ENCODE data around the gene TMC2. TPM values are rescaled to one million over a fixed set of nuclear protein-coding genes. Genes with fewer than 3 reads are reported as not detected.

The TMC2 gene
- total RNA-seq, 1 donor from 2014 or later = not detected

- no peaks in the 10 kb centered on the region for H3K36me3 ChIP-seq (ENCODE audit: control insufficient read depth, insufficient read depth, low read length)
- DNase-seq (ENCODE audit: low read depth) = no peak
- no peak for TF ChIP-seq CTCF (IDR thresholded peaks at IDR 0.05; ENCODE audit: insufficient read depth, low read length, poor library complexity, severe bottlenecking)
- peaks cover 39% of the 10 kb centered on the region for H3K27me3 ChIP-seq (ENCODE audit: control insufficient read depth, insufficient read depth, low read length)
- no peak overlapping the region for H3K4me3 ChIP-seq (ENCODE audit: low read depth, low read length)
Measured at GRCh38 chr20:2535711-2536559, 438 bp upstream of the TMC2 start.

- Histone ChIP-seq H3K27me3 (ENCODE audit: control insufficient read depth, insufficient read depth, low read length) (peaks cover 39% of the 10 kb centered on the region), H3K36me3 (ENCODE audit: control insufficient read depth, insufficient read depth, low read length) (no peaks in the 10 kb centered on the region), H3K4me3 (ENCODE audit: low read depth, low read length) (no peak overlapping the region)
- no peak for DNase-seq (ENCODE audit: low read depth)
- no peak for TF ChIP-seq CTCF (IDR thresholded peaks at IDR 0.05; ENCODE audit: insufficient read depth, low read length, poor library complexity, severe bottlenecking)
Measured at GRCh38 chr20:2537101-2537500, 728 bp downstream of the TMC2 start.

- no peak for DNase-seq (ENCODE audit: low read depth)
- Histone ChIP-seq H3K27me3 (ENCODE audit: control insufficient read depth, insufficient read depth, low read length) (peaks cover 34% of the 10 kb centered on the region), H3K4me3 (ENCODE audit: low read depth, low read length) (no peak overlapping the region), H3K36me3 (ENCODE audit: control insufficient read depth, insufficient read depth, low read length) (no peaks in the 10 kb centered on the region)
- no peak for TF ChIP-seq CTCF (IDR thresholded peaks at IDR 0.05; ENCODE audit: insufficient read depth, low read length, poor library complexity, severe bottlenecking)
Measured at GRCh38 chr20:2538356-2538755, 2.0 kb downstream of the TMC2 start.

GRCh38 chr20:2538931-2539720 is 2.8 kb downstream of the TMC2 start:
- no peak for DNase-seq (ENCODE audit: low read depth)
- Histone ChIP-seq H3K36me3 (ENCODE audit: control insufficient read depth, insufficient read depth, low read length) (no peaks in the 10 kb centered on the region), H3K27me3 (ENCODE audit: control insufficient read depth, insufficient read depth, low read length) (peaks cover 32% of the 10 kb centered on the region), H3K4me3 (ENCODE audit: low read depth, low read length) (no peak overlapping the region)
- no peak for TF ChIP-seq CTCF (IDR thresholded peaks at IDR 0.05; ENCODE audit: insufficient read depth, low read length, poor library complexity, severe bottlenecking)

- Histone ChIP-seq H3K36me3 (ENCODE audit: control insufficient read depth, insufficient read depth, low read length) (no peaks in the 10 kb centered on the region), H3K27me3 (ENCODE audit: control insufficient read depth, insufficient read depth, low read length) (peaks cover 15% of the 10 kb centered on the region), H3K4me3 (ENCODE audit: low read depth, low read length) (no peak overlapping the region)
- no peak for DNase-seq (ENCODE audit: low read depth)
- TF ChIP-seq CTCF (IDR thresholded peaks at IDR 0.05; ENCODE audit: insufficient read depth, low read length, poor library complexity, severe bottlenecking) = no peak
Measured at GRCh38 chr20:2541940-2542339, 5.6 kb downstream of the TMC2 start.
